H9 (cell line): ENCODE results near the gene GAS2L2. TPM values are rescaled to one million over a fixed set of nuclear protein-coding genes. Genes with fewer than 3 reads are reported as not detected.

ENCODE experiments used
- DNase-seq: peaks from one replicate; pipeline ENCODE4 v3.0.0-alpha.2; 2017
- H2AFZ ChIP-seq: one replicate; pipeline ENCODE4 v1.6.1; 2013; ENCODE audit warnings: mild to moderate bottlenecking, low read length, control low read depth, moderate library complexity
- H2AK5ac ChIP-seq: 2 replicates; pipeline ENCODE4 v1.6.1; 2013; ENCODE audit warnings: low read length, control low read depth, mixed read lengths; ENCODE audit not compliant: insufficient read length
- H2BK120ac ChIP-seq: one replicate; pipeline ENCODE4 v1.6.1; 2013; ENCODE audit warnings: low read depth, mild to moderate bottlenecking, low read length, control low read depth, inconsistent platforms; ENCODE audit not compliant: poor library complexity, severe bottlenecking
- H2BK12ac ChIP-seq: 2 replicates; pipeline ENCODE4 v1.6.1; 2013; ENCODE audit warnings: low read length, control low read depth, mixed read lengths, low read depth; ENCODE audit not compliant: insufficient read length
- H2BK15ac ChIP-seq: 2 replicates; pipeline ENCODE4 v1.6.1; 2013; ENCODE audit warnings: low read depth, low read length, control low read depth
- H2BK20ac ChIP-seq: one replicate; pipeline ENCODE4 v1.6.1; 2013; ENCODE audit warnings: low read depth, mild to moderate bottlenecking, low read length, control low read depth, inconsistent platforms; ENCODE audit not compliant: poor library complexity, severe bottlenecking
- H2BK5ac ChIP-seq: 2 replicates; pipeline ENCODE4 v1.6.1; 2013; ENCODE audit warnings: low read length, control low read depth, mixed read lengths; ENCODE audit not compliant: insufficient read length
- H3K14ac ChIP-seq: 2 replicates; pipeline ENCODE4 v1.6.1; 2013; ENCODE audit warnings: low read length, control low read depth; ENCODE audit not compliant: insufficient read depth
- H3K18ac ChIP-seq: 2 replicates; pipeline ENCODE4 v1.6.1; 2013; ENCODE audit warnings: low read depth, mild to moderate bottlenecking, mixed read lengths, low read length, control low read depth; ENCODE audit not compliant: insufficient read length
- H3K23ac ChIP-seq: 2 replicates; pipeline ENCODE4 v1.6.1; 2013; ENCODE audit warnings: low read length, control low read depth, mixed read lengths, low read depth; ENCODE audit not compliant: insufficient read length
- H3K23me2 ChIP-seq: 2 replicates; pipeline ENCODE4 v1.6.1; 2013; ENCODE audit warnings: low read depth, mild to moderate bottlenecking, mixed read lengths, low read length, control low read depth; ENCODE audit not compliant: insufficient read length, poor library complexity, severe bottlenecking
- H3K27ac ChIP-seq: 2 replicates; pipeline ENCODE4 v1.5.1; 2013; ENCODE audit warnings: low read length, control low read depth, mixed read lengths, low read depth; ENCODE audit not compliant: insufficient read length
- H3K27me3 ChIP-seq: 2 replicates; pipeline ENCODE4 v1.6.1; 2013; ENCODE audit warnings: low read length, control low read depth, inconsistent platforms; ENCODE audit not compliant: insufficient read depth
- H3K4ac ChIP-seq: 2 replicates; pipeline ENCODE4 v1.6.1; 2013; ENCODE audit warnings: low read depth, mild to moderate bottlenecking, control low read depth, inconsistent platforms, low read length, moderate library complexity
- H3K4me1 ChIP-seq: 2 replicates; pipeline ENCODE4 v1.6.1; 2013; ENCODE audit warnings: low read length, control low read depth, inconsistent platforms; ENCODE audit not compliant: insufficient read depth
- H3K4me2 ChIP-seq: 2 replicates; pipeline ENCODE4 v1.6.1; 2013; ENCODE audit warnings: low read length, control low read depth, mixed read lengths; ENCODE audit not compliant: insufficient read length, insufficient read depth
- H3K56ac ChIP-seq: 2 replicates; pipeline ENCODE4 v1.6.1; 2013; ENCODE audit warnings: low read depth, mild to moderate bottlenecking, mixed read lengths, low read length, control low read depth; ENCODE audit not compliant: insufficient read length
- H3K79me1 ChIP-seq: 2 replicates; pipeline ENCODE4 v1.6.1; 2013; ENCODE audit warnings: low read depth, mild to moderate bottlenecking, moderate library complexity, low read length, control low read depth, inconsistent platforms; ENCODE audit not compliant: insufficient read depth, poor library complexity, severe bottlenecking
- H3K79me2 ChIP-seq: 2 replicates; pipeline ENCODE4 v1.6.1; 2013; ENCODE audit warnings: low read length, control low read depth, inconsistent platforms; ENCODE audit not compliant: insufficient read depth
- H3K9ac ChIP-seq: 2 replicates; pipeline ENCODE4 v1.6.1; 2013; ENCODE audit warnings: low read length, control low read depth, mixed read lengths; ENCODE audit not compliant: insufficient read length; ENCODE audit errors: extremely low read depth
- H3K9me3 ChIP-seq: one replicate; pipeline ENCODE4 v1.6.1; 2013; ENCODE audit warnings: low read depth, low read length, inconsistent platforms; ENCODE audit not compliant: control insufficient read depth
- H3T11ph ChIP-seq: one replicate; pipeline ENCODE4 v1.6.1; 2013; ENCODE audit warnings: mild to moderate bottlenecking, low read length, control low read depth, inconsistent platforms
- H4K20me1 ChIP-seq: one replicate; pipeline ENCODE4 v1.6.1; 2013; ENCODE audit not compliant: control insufficient read depth, insufficient read length, insufficient read depth
- H4K5ac ChIP-seq: 2 replicates; pipeline ENCODE4 v1.6.1; 2013; ENCODE audit warnings: low read depth, mild to moderate bottlenecking, mixed read lengths, low read length, control low read depth; ENCODE audit not compliant: insufficient read length
- H4K8ac ChIP-seq: replicated peaks from 2 replicates; pipeline ENCODE4 v1.6.1; 2013; ENCODE audit warnings: low read length, control low read depth, mixed read lengths, low read depth; ENCODE audit not compliant: insufficient read length
- H4K91ac ChIP-seq: 2 replicates; pipeline ENCODE4 v1.6.1; 2013; ENCODE audit warnings: low read depth, mild to moderate bottlenecking, moderate library complexity, mixed read lengths, low read length, control low read depth; ENCODE audit not compliant: insufficient read length
- H3K27ac Mint-ChIP-seq, 3 experiments: 2 replicates in 2 of 3; 3 replicates in 1 of 3; pipeline ENCODE4 v1.8.0; 2020 to 2021; ENCODE audit warnings: mixed read lengths in 3 of 3, mild to moderate bottlenecking in 1 of 3, moderate library complexity in 1 of 3
- H3K27me3 Mint-ChIP-seq: 2 replicates; pipeline ENCODE4 v1.8.0; 2021; ENCODE audit warnings: low read depth, mild to moderate bottlenecking, moderate library complexity, mixed read lengths
- H3K36me3 Mint-ChIP-seq, 3 experiments: 2 replicates in 2 of 3; 3 replicates in 1 of 3; pipeline ENCODE4 v1.8.0; 2020 to 2021; ENCODE audit warnings: low read depth in 3 of 3, mixed read lengths in 3 of 3; ENCODE audit not compliant: insufficient read depth in 1 of 3
- H3K4me1 Mint-ChIP-seq, 2 experiments: 2 replicates each; pipeline ENCODE4 v1.8.0; 2020; ENCODE audit warnings: mixed read lengths in 2 of 2
- H3K4me3 Mint-ChIP-seq, 2 experiments: 2 replicates in 1 of 2; 3 replicates in 1 of 2; pipeline ENCODE4 v1.8.0; 2020 to 2021; ENCODE audit warnings: mild to moderate bottlenecking in 2 of 2, mixed read lengths in 2 of 2, moderate library complexity in 1 of 2
- H3K9me3 Mint-ChIP-seq, 2 experiments: 2 replicates in 1 of 2; 3 replicates in 1 of 2; pipeline ENCODE4 v1.8.0; 2020; ENCODE audit warnings: mild to moderate bottlenecking in 2 of 2, mixed read lengths in 2 of 2, moderate library complexity in 1 of 2
- CTCF ChIP-seq: fragments of 200-600 bp; sonication (generic); conservative IDR thresholded peaks from 3 replicates; pipeline ENCODE4 v1.8.0; 2021; ENCODE audit warnings: antibody characterized with exemption, mild to moderate bottlenecking
- WGBS: extraction: QIAGEN DNeasy Blood & Tissue Kit; methylation state at CpG from one replicate; pipeline ENCODE4 v1.1.7; 2013; ENCODE audit warnings: missing lambda C conversion rate, low lambda C conversion rate, mixed read lengths; ENCODE audit not compliant: insufficient read length; ENCODE audit errors: extremely low coverage; 5-methylcytosine and 5-hydroxymethylcytosine counted together
- total RNA-seq: library from RNA; stranded (reverse); gene quantifications from 2 replicates; pipeline ENCODE4 v1.2.1, GENCODE V29; 2021

GAS2L2 gene
- total RNA-seq, 1 experiment from 2014 or later: not detected

GRCh38 chr17:35732806-35733136 is 20.3 kb downstream of the GAS2L2 start:
- peaks cover 33% of the 10 kb centered on the region for H3K27me3 Mint-ChIP-seq
- Histone ChIP-seq H2BK12ac (no peak overlapping the region), H3K4me1 (peaks cover 3% of the 10 kb centered on the region; the same call in 1 of the 2 replicates), H2BK5ac (no peak overlapping the region), H3K4ac (no peak overlapping the region), H3K4me2 (peak overlapping the region; percentile 70), H4K8ac (no peak overlapping the region), H2AK5ac (no peak overlapping the region), H3K14ac (no peak overlapping the region), H3K18ac (no peak overlapping the region), H3K79me2 (no peaks in the 10 kb centered on the region), H3K9me3 (no peaks in the 10 kb centered on the region), H2BK20ac (no peak overlapping the region), H3K27me3 (no peaks in the 10 kb centered on the region), H2BK120ac (no peak overlapping the region), H4K20me1 (no peaks in the 10 kb centered on the region), H3K27ac (no peak overlapping the region), H2BK15ac (no peak overlapping the region), H3T11ph (no peak overlapping the region), H2AFZ (no peak overlapping the region), H3K56ac (no peak overlapping the region), H4K5ac (no peak overlapping the region), H4K91ac (no peak overlapping the region), H3K79me1 (no peaks in the 10 kb centered on the region), H3K23me2 (peaks cover 6% of the 10 kb centered on the region), H3K9ac (no peak overlapping the region), H3K23ac (no peak overlapping the region)
- H3K4me1 Mint-ChIP-seq: peaks cover 29 to 37% of the 10 kb centered on the region in 2 experiments
- WGBS: no CpG with 5 or more reads among the region's 1 CpG
- DNase-seq: no peak
- H3K27ac Mint-ChIP-seq: no peak overlapping the region
- peak overlapping the region; percentile 81 to 92 for H3K4me3 Mint-ChIP-seq
- no peaks in the 10 kb centered on the region for H3K9me3 Mint-ChIP-seq
- H3K36me3 Mint-ChIP-seq: no peaks in the 10 kb centered on the region; a peak in 1 of 7 replicates
- no peak for TF ChIP-seq CTCF
